Activated T-helper 1 cell treated with anti-CD3 and anti-CD28 coated beads, Interleukin-12 subunit alpha, Interleukin-12 subunit beta, Interleukin-2, Interleukin-4 antibody, amounts not matched to agents 30 ng/mL and 10 ng/mL and 1 ng/mL, durations not matched to agents 14 hours and 24 hours and 36 hours (primary cell): ENCODE results near the gene BCL2L1. TPM values are rescaled to one million over a fixed set of nuclear protein-coding genes. Genes with fewer than 3 reads are reported as not detected.
"Not testable (repeated sequence)": the region's sequence is repeated elsewhere in the genome, so short reads cannot be mapped to it uniquely, and the experiment has no call there.

ENCODE experiments used
- DNase-seq: peaks from one replicate; pipeline ENCODE4 v3.0.0; 2021; ENCODE audit warnings: low spot score
- H3K27ac Mint-ChIP-seq: one replicate; pipeline ENCODE4 v1.8.0; 2021; ENCODE audit warnings: mild to moderate bottlenecking, mixed read lengths
- H3K27me3 Mint-ChIP-seq: one replicate; pipeline ENCODE4 v1.8.0; 2022; ENCODE audit warnings: mild to moderate bottlenecking, moderate library complexity, mixed read lengths; ENCODE audit not compliant: insufficient read depth
- H3K36me3 Mint-ChIP-seq: one replicate; pipeline ENCODE4 v1.8.0; 2021; ENCODE audit warnings: low read depth, mixed read lengths
- H3K4me1 Mint-ChIP-seq: one replicate; pipeline ENCODE4 v1.8.0; 2021; ENCODE audit warnings: low read depth, mixed read lengths
- H3K4me3 Mint-ChIP-seq: one replicate; pipeline ENCODE4 v1.8.0; 2021; ENCODE audit warnings: mild to moderate bottlenecking, moderate library complexity, mixed read lengths
- H3K9me3 Mint-ChIP-seq: one replicate; pipeline ENCODE4 v1.8.0; 2021; ENCODE audit warnings: mixed read lengths
- intact Hi-C: fragments of 100-400 bp; cut with micrococcal nuclease; formaldehyde crosslinking; loops from one replicate; pipeline ENCODE4 v1.15.1; 2024
- total RNA-seq: library from RNA; stranded (reverse); gene quantifications from 2 replicates; pipeline ENCODE4 v1.2.3, GENCODE V29; 2022

BCL2L1 gene
- total RNA-seq, 1 donor from 2014 or later = 420 TPM

DNA sequence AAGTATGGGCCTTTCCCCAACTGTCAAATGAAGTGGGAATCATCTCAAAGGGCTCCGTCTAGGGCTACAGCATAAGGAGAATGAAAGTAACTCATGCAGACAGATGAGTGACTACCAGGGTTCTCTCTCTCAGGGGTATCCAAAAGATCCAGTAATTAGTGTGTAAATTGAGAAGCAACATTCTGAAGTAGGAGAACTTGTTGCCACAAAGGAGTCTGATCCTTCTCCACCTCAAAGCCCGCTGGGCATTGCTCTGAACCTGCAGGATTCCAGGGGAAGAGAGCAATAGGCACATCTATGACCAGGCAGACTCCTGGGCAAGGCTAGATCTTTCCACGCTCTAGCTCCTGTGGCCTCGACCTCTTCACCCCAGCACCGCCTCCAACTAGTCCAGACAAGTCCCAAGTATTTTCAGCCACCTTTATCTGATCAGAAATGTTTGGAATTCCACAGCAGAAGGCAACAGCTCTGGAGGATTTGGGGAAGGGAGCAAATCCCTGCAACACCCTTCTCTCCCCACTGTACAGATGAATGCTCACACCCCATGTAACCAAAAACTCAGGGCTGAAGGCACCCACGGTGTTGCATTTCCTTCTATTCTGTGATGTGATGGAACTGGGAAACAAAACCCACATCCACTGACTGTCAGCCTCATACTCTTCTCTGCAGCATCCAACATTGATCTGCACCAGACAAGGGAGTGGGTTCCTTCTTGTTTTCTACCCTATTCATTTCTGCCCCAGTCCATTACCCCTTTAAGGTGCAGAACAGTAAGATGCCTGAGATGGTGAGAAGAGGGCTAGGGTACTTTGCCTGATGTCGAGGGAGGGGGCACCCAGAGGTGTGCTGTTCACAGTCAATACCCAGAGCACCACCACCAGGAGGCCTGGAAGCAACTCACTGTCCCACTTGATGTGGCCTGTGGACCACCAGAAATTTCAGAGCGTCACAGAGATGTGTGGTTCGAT lies 44.0 kb downstream of the BCL2L1 start:
- Mint-ChIP-seq H3K36me3 (peaks cover 76% of the 10 kb centered on the region), H3K9me3 (no peaks in the 10 kb centered on the region), H3K27ac (peak overlapping the region; percentile 84), H3K4me3 (peak overlapping the region; percentile 67), H3K4me1 (peaks cover 93% of the 10 kb centered on the region), H3K27me3 (no peaks in the 10 kb centered on the region)
- no peak for DNase-seq
- intact Hi-C loops = no loop called here

DNA sequence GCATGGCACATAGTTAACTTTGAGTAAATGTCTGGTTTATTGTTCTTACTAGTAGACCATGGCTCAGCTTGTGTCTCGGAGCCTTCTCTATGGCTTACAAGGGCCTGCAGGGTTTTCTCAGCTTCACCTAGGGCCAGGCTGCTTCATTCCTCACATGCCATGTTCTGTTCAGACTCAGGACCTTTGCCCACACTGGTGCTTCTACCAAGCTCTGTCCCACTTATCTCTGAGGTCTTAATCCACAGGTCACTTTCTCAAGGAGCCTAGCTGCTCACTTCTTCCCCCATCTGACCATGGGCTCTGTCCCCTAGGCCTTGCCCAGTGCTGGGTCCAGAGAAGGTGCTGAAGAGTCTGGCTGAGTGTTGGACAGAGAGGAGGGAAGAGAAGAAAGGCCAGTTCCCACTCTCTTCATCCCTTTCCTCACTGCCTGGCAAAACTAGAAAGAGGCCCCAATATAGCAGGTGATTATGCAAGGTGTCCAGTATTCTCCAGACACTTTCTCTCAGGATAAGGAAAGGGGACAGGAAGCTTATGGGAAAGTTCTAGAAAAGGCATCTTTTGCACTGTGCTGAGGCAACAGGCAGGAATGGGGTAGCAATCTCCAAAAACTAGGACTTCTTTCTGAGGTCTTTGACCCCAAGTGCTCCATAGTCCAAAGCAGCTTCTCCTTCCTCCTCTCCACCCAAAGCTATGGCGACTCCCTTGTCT lies 45.0 kb downstream of the BCL2L1 start:
- DNase-seq = no peak
- H3K36me3 Mint-ChIP-seq = peaks cover 71% of the 10 kb centered on the region
- intact Hi-C loops = no loop called here
- peak overlapping the region; percentile 67 for H3K4me3 Mint-ChIP-seq
- H3K4me1 Mint-ChIP-seq = peaks cover 90% of the 10 kb centered on the region
- no peaks in the 10 kb centered on the region for H3K9me3 Mint-ChIP-seq
- H3K27me3 Mint-ChIP-seq = no peaks in the 10 kb centered on the region
- H3K27ac Mint-ChIP-seq = peak overlapping the region; percentile 86

DNA sequence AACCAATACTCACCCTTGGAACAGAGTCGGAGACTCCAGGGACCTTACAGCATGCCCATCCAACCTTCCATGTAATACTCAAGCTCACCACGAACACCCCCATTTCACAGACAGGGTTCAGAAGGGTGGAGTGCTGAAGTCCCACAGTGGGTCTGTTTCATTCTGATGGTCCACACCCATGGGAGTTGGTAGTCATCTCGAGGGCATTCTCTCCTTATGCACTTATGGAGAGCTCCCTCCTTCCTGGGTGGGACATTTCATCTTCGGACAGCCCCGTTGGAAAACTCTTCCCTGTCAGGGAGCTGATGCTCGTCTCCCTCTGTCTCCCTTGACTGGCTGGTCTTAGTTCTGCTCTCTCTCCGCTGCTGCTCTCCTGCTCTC lies 46.1 kb downstream of the BCL2L1 start:
- Mint-ChIP-seq H3K4me3 (peak overlapping the region; percentile 86), H3K27ac (peak overlapping the region; percentile 90), H3K27me3 (no peaks in the 10 kb centered on the region), H3K4me1 (peaks cover 89% of the 10 kb centered on the region), H3K36me3 (peaks cover 72% of the 10 kb centered on the region), H3K9me3 (no peaks in the 10 kb centered on the region)
- intact Hi-C loops = no loop called here
- no peak for DNase-seq

DNA sequence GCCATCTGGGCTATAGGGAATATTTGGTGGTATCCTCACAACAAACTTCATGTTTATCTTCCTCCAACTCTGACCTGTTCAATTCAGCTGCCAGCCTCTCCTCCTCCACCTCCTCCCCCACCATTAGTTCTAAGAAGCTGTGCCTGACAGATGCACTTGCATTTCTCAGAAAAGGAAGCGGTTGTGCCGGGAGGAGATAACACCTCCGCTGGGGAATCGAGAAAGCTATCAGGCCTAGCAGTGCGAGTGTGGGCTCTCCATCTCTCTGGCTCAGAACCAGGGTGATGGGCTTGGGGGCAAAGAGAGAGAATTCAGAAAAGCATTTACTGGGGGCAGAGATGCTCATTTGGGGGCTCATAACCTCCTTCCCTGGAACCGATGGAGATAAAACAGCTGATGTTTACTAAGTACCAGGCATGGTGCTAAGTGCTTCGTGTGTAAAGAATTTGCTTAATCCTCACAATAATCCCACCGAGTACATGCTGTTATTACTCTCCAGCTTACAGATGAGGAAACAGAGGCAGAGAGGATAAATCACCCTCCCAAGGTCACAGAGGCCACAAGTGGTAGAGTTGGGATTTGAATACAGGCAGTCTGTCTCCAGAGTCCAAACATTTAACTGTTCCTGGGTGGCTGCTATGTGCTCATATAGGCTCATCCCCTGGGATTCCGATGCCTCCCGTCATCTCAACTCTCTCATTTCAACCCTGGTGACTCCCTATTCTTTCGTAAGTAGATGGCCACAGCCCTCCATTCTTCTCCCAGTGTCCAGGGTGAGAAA lies 46.6 kb downstream of the BCL2L1 start:
- no peaks in the 10 kb centered on the region for H3K9me3 Mint-ChIP-seq
- no peaks in the 10 kb centered on the region for H3K27me3 Mint-ChIP-seq
- peak overlapping the region; percentile 90 for H3K27ac Mint-ChIP-seq
- DNase-seq = peak; percentile 71
- H3K4me3 Mint-ChIP-seq = peak overlapping the region; percentile 86
- intact Hi-C loops = loop anchor here (1.0 to 2.0 kb wide), 6 partner anchors 8 to 46 kb away; partner anchors contain the start of gene BCL2L1
- peaks cover 89% of the 10 kb centered on the region for H3K4me1 Mint-ChIP-seq
- H3K36me3 Mint-ChIP-seq = peaks cover 71% of the 10 kb centered on the region

DNA sequence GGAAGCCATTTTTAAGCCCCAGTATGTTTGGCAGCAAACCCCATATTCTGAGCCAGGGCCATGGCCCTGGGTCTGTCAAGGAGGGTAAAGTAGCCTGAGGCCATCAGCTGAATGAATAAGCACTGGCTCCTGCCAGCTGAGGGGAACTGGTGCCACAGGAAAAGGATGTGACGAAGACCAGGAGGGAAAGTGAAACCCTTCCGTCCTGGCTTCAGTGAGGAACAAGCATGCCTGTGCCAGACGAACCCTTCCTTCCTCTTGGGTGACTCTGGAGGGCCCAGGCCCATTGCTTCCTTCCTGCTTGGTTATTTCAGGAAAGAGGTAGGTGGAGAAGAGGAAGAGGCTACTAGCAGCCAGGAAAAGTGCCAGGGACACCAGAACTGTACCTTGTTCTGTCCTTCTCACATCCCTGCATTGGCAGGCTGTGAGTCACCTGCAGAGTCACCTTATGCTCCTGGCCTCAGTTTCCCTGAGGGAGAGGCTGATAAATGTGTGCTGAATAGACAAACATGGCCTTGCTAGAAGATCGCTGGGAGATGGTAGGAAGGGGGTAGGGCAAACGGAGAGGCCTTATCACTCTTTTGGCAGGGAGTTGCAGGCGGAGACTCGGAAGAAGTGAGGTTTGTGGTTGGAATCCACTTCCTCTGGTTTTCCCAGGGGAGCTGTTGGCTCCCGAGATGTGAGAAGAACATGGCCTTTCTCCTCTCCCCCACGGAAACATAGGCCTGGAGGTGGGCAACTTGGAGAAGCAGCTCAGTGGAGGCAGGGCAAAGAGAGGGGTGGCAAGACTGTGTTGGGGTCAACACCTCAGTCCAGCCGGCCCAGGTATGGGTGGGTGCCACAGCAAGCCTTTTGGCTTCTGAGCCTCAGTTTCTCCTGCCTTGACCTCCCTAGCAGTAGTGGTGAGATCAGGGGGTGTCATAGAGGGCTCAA lies 47.5 kb downstream of the BCL2L1 start:
- intact Hi-C loops = loop anchor here (1.0 to 2.0 kb wide), 6 partner anchors 9 to 47 kb away; partner anchors contain the start of gene BCL2L1
- H3K4me1 Mint-ChIP-seq = peaks cover 89% of the 10 kb centered on the region
- peak; percentile 71 for DNase-seq
- H3K27me3 Mint-ChIP-seq = no peaks in the 10 kb centered on the region
- H3K36me3 Mint-ChIP-seq = peaks cover 67% of the 10 kb centered on the region
- no peaks in the 10 kb centered on the region for H3K9me3 Mint-ChIP-seq
- H3K27ac Mint-ChIP-seq = peak overlapping the region; percentile 90
- peak overlapping the region; percentile 86 for H3K4me3 Mint-ChIP-seq

DNA sequence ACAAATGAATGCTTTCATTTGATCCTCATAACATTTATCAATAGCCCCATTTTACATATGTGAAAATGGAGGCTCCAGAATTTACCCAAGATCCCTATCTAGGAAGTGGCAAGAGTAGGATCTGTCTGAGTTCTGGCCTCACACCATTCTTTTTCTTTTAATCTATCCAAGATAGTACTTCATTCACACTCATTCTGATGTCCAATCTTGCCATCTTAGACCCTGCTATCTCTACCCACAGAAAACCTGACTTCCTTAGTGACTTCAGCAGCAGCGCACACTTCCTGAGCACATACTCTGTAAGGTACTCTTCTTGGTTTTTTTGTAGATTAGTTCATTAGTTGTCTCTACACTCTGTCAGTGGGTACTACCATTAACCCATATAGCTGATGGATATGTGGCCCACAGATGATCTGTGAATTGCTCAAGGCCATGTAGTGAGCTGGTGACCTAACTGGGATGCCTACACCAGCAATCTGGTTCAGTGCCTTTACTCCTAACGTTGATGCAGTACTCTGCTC lies 48.7 kb downstream of the BCL2L1 start:
- intact Hi-C loops = loop anchor here (2.0 kb wide), 1 partner anchor 13 kb away; no protein-coding TSS in a partner anchor
- Mint-ChIP-seq H3K9me3 (no peaks in the 10 kb centered on the region), H3K27me3 (no peaks in the 10 kb centered on the region), H3K27ac (peak overlapping the region; percentile 90), H3K36me3 (peaks cover 72% of the 10 kb centered on the region), H3K4me1 (peaks cover 92% of the 10 kb centered on the region), H3K4me3 (peak overlapping the region; percentile 86)
- DNase-seq = no peak

DNA sequence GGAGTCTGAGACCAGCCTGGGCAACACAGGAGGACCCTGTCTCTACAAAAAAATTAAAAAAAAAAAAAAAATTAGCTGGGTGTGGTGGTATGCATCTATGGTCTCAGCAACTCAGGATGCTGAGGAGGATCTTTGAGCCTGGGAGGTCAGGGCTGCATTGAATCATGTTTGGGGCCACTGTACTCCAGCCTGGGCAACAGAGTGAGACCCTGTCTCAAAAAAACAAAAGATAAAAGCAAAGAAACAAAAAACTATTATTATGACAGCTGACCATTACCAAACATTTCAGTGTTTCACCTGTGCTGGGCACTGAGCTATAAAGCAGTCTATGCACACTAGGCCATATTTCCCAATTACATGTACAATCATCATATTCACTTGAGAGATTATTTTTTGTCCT lies 49.2 kb downstream of the BCL2L1 start:
- no peak for DNase-seq
- peak overlapping the region; percentile 90 for H3K27ac Mint-ChIP-seq
- peaks cover 86% of the 10 kb centered on the region for H3K4me1 Mint-ChIP-seq
- H3K36me3 Mint-ChIP-seq = peaks cover 66% of the 10 kb centered on the region
- H3K4me3 Mint-ChIP-seq = peak overlapping the region; percentile 86
- H3K9me3 Mint-ChIP-seq = no peaks in the 10 kb centered on the region
- intact Hi-C loops = no loop called here
- no peaks in the 10 kb centered on the region for H3K27me3 Mint-ChIP-seq

DNA sequence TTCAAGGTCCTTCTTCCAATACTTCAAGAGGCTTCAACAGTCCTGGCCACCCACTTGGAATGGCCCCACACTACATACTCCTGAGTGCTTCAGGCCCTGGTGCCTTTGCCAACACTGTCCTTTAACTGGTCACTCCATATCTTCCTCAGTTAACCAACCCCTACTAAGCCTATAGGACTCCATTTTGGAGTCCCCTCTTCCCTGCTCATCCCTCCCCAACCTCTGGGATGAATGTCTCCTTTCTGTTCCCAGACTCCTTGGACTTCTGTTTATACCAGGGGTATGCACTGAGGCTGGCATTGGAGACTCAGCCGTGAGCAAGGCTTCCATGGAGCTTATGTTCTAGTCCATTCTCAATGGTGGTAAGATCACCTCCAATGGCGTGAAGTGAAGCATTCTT lies 51.3 kb downstream of the BCL2L1 start:
- Mint-ChIP-seq H3K27me3 (no peaks in the 10 kb centered on the region), H3K4me1 (peaks cover 84% of the 10 kb centered on the region), H3K36me3 (peaks cover 67% of the 10 kb centered on the region), H3K27ac (peak overlapping the region; percentile 13), H3K4me3 (no peak overlapping the region), H3K9me3 (no peaks in the 10 kb centered on the region)
- DNase-seq = no peak
- intact Hi-C loops = no loop called here

DNA sequence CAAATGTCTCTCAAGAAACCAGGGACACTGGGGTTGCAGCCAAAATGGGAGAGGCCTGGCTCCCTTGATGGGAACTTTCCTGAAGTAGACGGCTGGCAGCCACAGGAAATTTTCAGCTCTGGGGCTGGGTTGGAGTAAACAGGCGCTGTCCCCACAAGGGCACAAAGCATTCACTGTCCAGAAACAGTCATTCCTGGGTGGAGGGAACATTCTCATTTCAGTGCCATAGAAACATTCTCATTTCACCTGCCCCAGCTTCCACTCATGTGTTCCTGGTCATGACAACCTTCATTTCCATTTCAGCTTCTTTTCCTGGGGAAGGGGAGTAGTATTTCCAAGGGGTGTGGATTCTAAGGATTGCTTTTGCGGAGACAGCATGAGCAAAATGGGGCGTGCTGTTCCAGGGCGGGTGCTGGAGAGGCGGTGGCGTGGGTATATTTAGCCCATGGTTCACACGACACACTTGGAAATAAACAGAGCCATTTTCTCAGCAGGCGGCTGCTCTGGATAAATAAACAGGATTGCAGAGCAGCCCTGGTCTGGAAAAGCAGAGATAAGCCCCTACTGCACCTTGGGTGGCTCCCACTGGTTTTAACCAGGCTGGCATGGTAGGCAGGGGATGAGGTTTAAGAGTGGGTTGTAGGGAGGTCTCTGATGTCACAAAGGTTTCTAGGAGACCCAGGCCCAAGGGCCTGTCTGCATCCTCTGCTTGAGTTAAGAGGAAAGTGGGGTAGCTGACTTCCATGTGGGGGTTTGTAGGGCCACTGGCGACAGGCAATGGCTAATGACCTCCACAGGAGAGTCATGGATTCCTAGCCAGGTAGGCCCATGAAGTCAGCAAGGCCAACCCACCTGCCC lies 52.1 kb downstream of the BCL2L1 start:
- DNase-seq = no peak
- H3K27ac Mint-ChIP-seq = peak overlapping the region; percentile 79
- intact Hi-C loops = no loop called here
- H3K27me3 Mint-ChIP-seq = no peaks in the 10 kb centered on the region
- H3K4me1 Mint-ChIP-seq = peaks cover 84% of the 10 kb centered on the region
- peaks cover 68% of the 10 kb centered on the region for H3K36me3 Mint-ChIP-seq
- H3K4me3 Mint-ChIP-seq = no peak overlapping the region
- H3K9me3 Mint-ChIP-seq = no peaks in the 10 kb centered on the region

DNA sequence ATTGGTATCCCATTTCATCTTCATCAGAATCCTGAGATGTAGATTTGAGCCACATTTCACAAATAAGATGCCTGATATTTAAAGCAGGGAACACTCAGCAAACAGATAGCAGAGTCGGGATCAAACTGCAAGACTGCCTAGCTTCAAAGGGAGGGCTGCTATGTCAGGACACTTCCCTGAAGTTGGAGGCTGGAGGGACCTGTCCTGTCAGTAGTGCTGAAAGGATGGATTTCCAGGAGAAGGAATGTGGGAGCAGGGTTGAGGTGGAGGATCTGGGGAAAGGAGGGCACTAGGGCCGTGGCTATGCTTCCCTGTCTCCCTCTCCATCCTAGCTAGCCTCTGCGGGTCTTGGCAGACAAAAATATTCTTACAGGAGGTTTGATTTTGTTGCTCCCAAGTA lies 52.8 kb downstream of the BCL2L1 start:
- H3K27me3 Mint-ChIP-seq = no peaks in the 10 kb centered on the region
- no peaks in the 10 kb centered on the region for H3K9me3 Mint-ChIP-seq
- H3K27ac Mint-ChIP-seq = peak overlapping the region; percentile 79
- H3K36me3 Mint-ChIP-seq = peaks cover 68% of the 10 kb centered on the region
- peaks cover 84% of the 10 kb centered on the region for H3K4me1 Mint-ChIP-seq
- intact Hi-C loops = no loop called here
- no peak overlapping the region for H3K4me3 Mint-ChIP-seq
- DNase-seq = no peak

DNA sequence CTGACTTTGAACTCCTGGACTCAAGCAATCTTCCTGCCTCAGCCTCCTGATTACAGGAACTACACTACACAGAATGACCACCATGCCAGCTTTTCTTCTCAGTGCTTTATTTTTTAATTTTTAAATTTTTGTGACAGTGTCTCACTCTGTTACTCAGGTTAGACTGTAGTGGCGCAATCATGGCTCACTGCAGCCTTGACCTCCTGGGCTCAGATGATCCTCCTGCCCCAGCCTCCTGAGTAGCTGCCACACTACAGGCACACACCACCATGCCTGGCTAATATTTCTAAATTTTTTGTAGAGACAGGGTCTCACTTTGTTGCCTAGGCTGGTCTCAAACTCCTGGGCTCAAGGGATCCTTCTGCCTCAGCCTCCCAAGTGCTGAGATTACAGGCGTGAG lies 53.7 kb downstream of the BCL2L1 start:
- H3K4me3 Mint-ChIP-seq, H3K27me3 Mint-ChIP-seq, DNase-seq, H3K9me3 Mint-ChIP-seq, intact Hi-C loops: not testable (repeated sequence)
- Mint-ChIP-seq H3K4me1 (peaks cover 84% of the 10 kb centered on the region), H3K36me3 (peaks cover 67% of the 10 kb centered on the region), H3K27ac (peak overlapping the region; percentile 44)
